Sigmoid colon (tissue), 7 donors: ENCODE data around the gene LRRTM4. TPM values are rescaled to one million over a fixed set of nuclear protein-coding genes. Genes with fewer than 3 reads are reported as not detected.

ENCODE experiments used
- DNase-seq: peaks from one replicate; pipeline ENCODE4 v3.0.0-alpha.2; 2019
- H3K27ac ChIP-seq, 4 donors: fragments of 200-600 bp; sonication (generic); one replicate each; pipeline ENCODE4 v1.5.1; 2016 to 2019; ENCODE audit warnings: mild to moderate bottlenecking in 1 of 4
- H3K27me3 ChIP-seq, 3 donors: fragments of 200-600 bp; sonication (generic); one replicate each; pipeline ENCODE4 v1.5.1; 2019; ENCODE audit warnings: mild to moderate bottlenecking in 1 of 3
- H3K36me3 ChIP-seq, 4 donors: fragments of 200-600 bp; sonication (generic); one replicate each; pipeline ENCODE4 v1.5.1; 2016 to 2019
- H3K4me1 ChIP-seq, 4 donors: fragments of 200-600 bp; sonication (generic); one replicate each; pipeline ENCODE4 v1.5.1; 2017 to 2019
- H3K4me3 ChIP-seq, 4 donors: fragments of 200-600 bp; sonication (generic); one replicate each; pipeline ENCODE4 v1.5.1; 2017 to 2019; ENCODE audit warnings: mild to moderate bottlenecking in 2 of 4, moderate library complexity in 1 of 4
- H3K9me3 ChIP-seq, 4 donors: fragments of 200-600 bp in 3 of 4; sonication (generic) in 3 of 4; one replicate each; pipeline versions ENCODE4 v1.5.1 to v1.6.1; 2013 to 2019
- CTCF ChIP-seq, 4 experiments: fragments of 450-650 bp in 3 of 4; fragments of 200-600 bp in 1 of 4; IDR thresholded peaks; one replicate each; pipeline ENCODE4 v1.5.1; 2016 to 2019; ENCODE audit warnings: antibody characterized with exemption in 4 of 4, mild to moderate bottlenecking in 3 of 4, moderate library complexity in 2 of 4
- EP300 ChIP-seq, 4 donors: sonication (generic); formaldehyde crosslinking; IDR thresholded peaks; one replicate each; pipeline ENCODE4 v1.6.1; 2017; ENCODE audit warnings: antibody characterized with exemption in 4 of 4
- POLR2A ChIP-seq, 2 donors: fragments of 450-650 bp; IDR thresholded peaks; one replicate each; pipeline ENCODE4 v1.6.1; 2016; ENCODE audit warnings: antibody characterized with exemption in 2 of 2, mild to moderate bottlenecking in 2 of 2, moderate library complexity in 2 of 2
- POLR2AphosphoS5 ChIP-seq, 4 donors: sonication (generic); formaldehyde crosslinking; IDR thresholded peaks; one replicate each; pipeline ENCODE4 v1.6.1; 2017; ENCODE audit warnings: antibody characterized with exemption in 4 of 4
- WGBS, 2 donors: extraction: QIAGEN DNeasy Blood & Tissue Kit; methylation state at CpG; one replicate each; pipeline ENCODE4 v1.1.7; 2013; 5-methylcytosine and 5-hydroxymethylcytosine counted together
- intact Hi-C: fragments of 100-400 bp; cut with DNase I; formaldehyde crosslinking; loops from one replicate; pipeline ENCODE4 v1.15.1; 2023
- polyA plus RNA-seq, 3 donors: library from polyadenylated mRNA; stranded (reverse); fragments of 200-250 nt; gene quantifications; one replicate each; pipeline ENCODE4 v1.2.3, GENCODE V29; 2013
- total RNA-seq, 4 donors: library from RNA; depleted of rRNA; stranded (reverse); fragments of >200 nt; gene quantifications; one replicate each; pipeline ENCODE4 v1.1.0, GENCODE V29; 2016
- donor health status: healthy with polysubstance abuse.
- donor health status: Bipolar disorder and iron deficiency.
- donor health status: healthy.

LRRTM4 gene
- total and polyA plus RNA-seq, 7 donors = 0.17 to 1.1 (median 0.55) TPM; not detected in 2

DNA sequence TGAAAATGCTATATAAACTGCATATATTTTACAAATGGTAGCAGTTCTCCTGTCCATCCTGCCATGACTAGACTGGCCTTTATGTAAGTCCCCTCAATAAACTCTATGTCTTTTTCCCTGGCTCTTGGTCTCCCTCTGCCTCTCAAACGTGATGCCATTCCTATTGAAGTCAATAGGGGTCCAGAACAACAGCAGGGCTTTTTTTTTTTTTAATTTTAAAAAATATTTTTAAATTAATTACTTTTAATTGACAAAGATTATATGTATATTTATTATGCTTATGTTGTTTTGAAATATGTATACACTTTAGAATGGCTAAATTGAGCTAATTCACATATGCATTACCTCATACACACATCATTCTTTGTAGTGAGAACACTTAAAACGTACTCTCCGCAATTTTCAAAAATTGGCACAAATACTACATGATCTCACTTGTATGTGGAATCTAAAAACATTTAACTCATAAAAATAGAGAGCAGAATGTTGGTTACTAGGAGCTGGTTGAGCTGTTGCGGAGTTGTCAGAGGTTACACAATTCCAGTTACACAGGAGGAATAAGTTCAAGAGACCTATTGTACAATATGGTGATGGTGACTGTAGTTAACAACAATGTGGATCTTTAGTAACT lies 123.1 kb downstream of the LRRTM4 start:
- 67 to 68% methylated on average over 4 of the region's 4 CpGs for WGBS, 2 donors
- H3K4me3 ChIP-seq = no peak overlapping the region
- DNase-seq = no peak
- H3K27ac ChIP-seq = no peak overlapping the region
- no peaks in the 10 kb centered on the region for H3K36me3 ChIP-seq
- H3K9me3 ChIP-seq = no peaks in the 10 kb centered on the region
- no peaks in the 10 kb centered on the region for H3K27me3 ChIP-seq
- TF ChIP-seq POLR2AphosphoS5 (IDR thresholded peaks at IDR 0.05) = no peak
- no peak for TF ChIP-seq CTCF (IDR thresholded peaks at IDR 0.05)
- TF ChIP-seq POLR2A (IDR thresholded peaks at IDR 0.05) = no peak
- no peak for TF ChIP-seq EP300 (IDR thresholded peaks at IDR 0.05)
- intact Hi-C loops = no loop called here
- H3K4me1 ChIP-seq = no peaks in the 10 kb centered on the region

DNA sequence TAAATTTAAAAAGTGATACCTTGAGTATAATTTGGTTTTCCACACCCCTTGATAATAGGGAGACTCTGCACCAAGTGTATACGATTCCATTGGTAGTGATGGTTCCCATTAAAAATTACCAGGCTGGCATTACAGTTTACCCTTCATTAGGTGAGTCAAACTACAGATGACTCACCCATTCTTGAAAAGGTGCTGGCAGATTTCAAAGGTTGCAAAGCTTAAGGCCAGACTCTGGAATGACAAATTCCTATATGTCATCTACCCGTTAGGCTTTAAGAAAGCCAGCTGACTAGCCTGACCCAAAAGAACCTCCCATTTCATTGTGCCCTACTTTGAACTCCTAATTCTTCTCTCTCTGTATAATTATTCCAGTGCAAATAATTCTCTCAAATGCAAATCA lies 124.4 kb downstream of the LRRTM4 start:
- Histone ChIP-seq H3K4me3 (no peak overlapping the region), H3K36me3 (no peaks in the 10 kb centered on the region), H3K27me3 (no peaks in the 10 kb centered on the region), H3K9me3 (no peaks in the 10 kb centered on the region), H3K4me1 (no peaks in the 10 kb centered on the region), H3K27ac (no peak overlapping the region)
- no peak for DNase-seq
- WGBS, 2 donors = 54 to 80% methylated on average over 2 of the region's 2 CpGs
- intact Hi-C loops = no loop called here
- TF ChIP-seq EP300 (IDR thresholded peaks at IDR 0.05) = no peak
- TF ChIP-seq CTCF (IDR thresholded peaks at IDR 0.05) = no peak

- WGBS, 2 donors = 36 to 41% methylated on average over 1 of the region's 1 CpG
- Histone ChIP-seq H3K9me3 (no peaks in the 10 kb centered on the region), H3K27me3 (no peaks in the 10 kb centered on the region), H3K4me3 (no peak overlapping the region), H3K27ac (no peak overlapping the region), H3K36me3 (no peaks in the 10 kb centered on the region), H3K4me1 (no peaks in the 10 kb centered on the region)
- no peak for DNase-seq
- intact Hi-C loops = no loop called here
- no peak for TF ChIP-seq EP300 (IDR thresholded peaks at IDR 0.05)
- TF ChIP-seq CTCF (IDR thresholded peaks at IDR 0.05) = no peak
Observed at GRCh38 chr2:77395011-77395410, 127.2 kb downstream of the LRRTM4 start.

DNA sequence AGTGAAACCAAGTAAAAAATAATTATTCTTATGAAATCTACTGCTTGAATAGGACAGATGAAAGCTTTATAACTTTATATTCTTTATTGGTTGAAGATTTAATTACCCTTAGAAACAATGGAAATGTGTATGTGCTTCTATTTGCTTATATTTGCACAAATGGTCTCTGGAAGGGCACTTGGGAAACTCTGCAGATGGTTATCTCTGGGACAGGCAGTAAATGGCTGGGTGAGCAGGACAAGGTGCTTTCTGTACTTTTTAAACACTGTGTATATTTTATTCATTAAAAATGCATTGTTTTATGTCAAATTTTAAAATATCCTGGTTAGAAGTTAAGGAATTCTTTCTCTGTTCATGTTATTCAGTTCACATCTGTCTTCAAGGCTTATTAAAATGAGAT lies 131.1 kb downstream of the LRRTM4 start:
- Histone ChIP-seq H3K36me3 (no peaks in the 10 kb centered on the region), H3K9me3 (no peaks in the 10 kb centered on the region), H3K4me3 (no peak overlapping the region), H3K27me3 (no peaks in the 10 kb centered on the region), H3K27ac (no peak overlapping the region), H3K4me1 (no peaks in the 10 kb centered on the region)
- no peak for DNase-seq
- TF ChIP-seq CTCF (IDR thresholded peaks at IDR 0.05) (no peak), POLR2AphosphoS5 (IDR thresholded peaks at IDR 0.05) (no peak), EP300 (IDR thresholded peaks at IDR 0.05) (no peak), POLR2A (IDR thresholded peaks at IDR 0.05) (no peak)
- intact Hi-C loops = no loop called here

- no peaks in the 10 kb centered on the region for H3K27me3 ChIP-seq
- no peak for TF ChIP-seq EP300 (IDR thresholded peaks at IDR 0.05)
- no peak for TF ChIP-seq POLR2AphosphoS5 (IDR thresholded peaks at IDR 0.05)
- TF ChIP-seq POLR2A (IDR thresholded peaks at IDR 0.05) = no peak
- no peak for TF ChIP-seq CTCF (IDR thresholded peaks at IDR 0.05)
- intact Hi-C loops = no loop called here
- WGBS, 2 donors = 62 to 75% methylated on average over 3 of the region's 3 CpGs
- no peak overlapping the region for H3K4me3 ChIP-seq
- no peak for DNase-seq
- H3K4me1 ChIP-seq = no peaks in the 10 kb centered on the region
- H3K36me3 ChIP-seq = no peaks in the 10 kb centered on the region
- H3K27ac ChIP-seq = no peak overlapping the region
- no peaks in the 10 kb centered on the region for H3K9me3 ChIP-seq
Observed at GRCh38 chr2:77387324-77387723, 134.9 kb downstream of the LRRTM4 start.
